ENCODE results near the gene P4HTM. TPM values are rescaled to one million over a fixed set of nuclear protein-coding genes. Genes with fewer than 3 reads are reported as not detected.
"Not testable (repeated sequence)": the region's sequence is repeated elsewhere in the genome, so short reads cannot be mapped to it uniquely, and the experiment has no call there.

The P4HTM gene
- total RNA-seq, 1 donor from 2014 or later = 17.2 TPM

DNA sequence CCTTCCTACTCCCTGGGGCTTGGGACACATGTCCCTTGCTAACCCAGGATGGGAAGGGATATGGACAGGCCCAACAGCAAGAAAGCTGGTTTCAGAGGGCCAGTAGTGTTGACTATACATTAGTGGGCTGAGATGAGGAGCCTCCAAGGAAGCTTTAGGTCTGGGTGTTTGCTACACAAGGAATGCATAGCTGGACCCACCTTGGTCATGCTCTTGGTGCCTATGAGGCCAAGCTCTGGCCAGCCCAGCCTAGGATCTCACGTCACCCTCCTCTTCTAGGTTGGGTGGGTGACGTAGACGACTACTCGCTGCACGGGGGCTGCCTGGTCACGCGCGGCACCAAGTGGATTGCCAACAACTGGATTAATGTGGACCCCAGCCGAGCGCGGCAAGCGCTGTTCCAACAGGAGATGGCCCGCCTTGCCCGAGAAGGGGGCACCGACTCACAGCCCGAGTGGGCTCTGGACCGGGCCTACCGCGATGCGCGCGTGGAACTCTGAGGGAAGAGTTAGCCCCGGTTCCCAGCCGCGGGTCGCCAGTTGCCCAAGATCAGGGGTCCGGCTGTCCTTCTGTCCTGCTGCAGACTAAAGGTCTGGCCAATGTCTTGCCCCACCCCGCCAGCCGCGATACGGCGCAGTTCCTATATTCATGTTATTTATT, 16.5 kb downstream of the P4HTM start:
- peak overlapping the region; percentile 89 to 97 (median 95) for H3K4me3 ChIP-seq (ENCODE audit: low read length in 3 of 3)
- H3K36me3 ChIP-seq (ENCODE audit: control insufficient read depth in 3 of 3, insufficient read depth in 3 of 3, low read length in 3 of 3) = peaks cover 0 to 6% (median 0%) of the 10 kb centered on the region in 3 donors
- peak overlapping the region; percentile 92 to 96 (median 93) for H3K9ac ChIP-seq (ENCODE audit: low read depth in 1 of 3, low read length in 3 of 3)
- H3K4me1 ChIP-seq (ENCODE audit: control insufficient read depth in 3 of 3, insufficient read depth in 3 of 3, low read length in 3 of 3) = peaks cover 17 to 30% (median 20%) of the 10 kb centered on the region in 3 donors
- H3K27ac ChIP-seq (ENCODE audit: low read depth, low read length) = peak overlapping the region; percentile 98
- no peaks in the 10 kb centered on the region for H3K9me3 ChIP-seq (ENCODE audit: control insufficient read depth in 3 of 3, low read length in 3 of 3)
- no peaks in the 10 kb centered on the region for H3K27me3 ChIP-seq (ENCODE audit: control insufficient read depth in 3 of 3, insufficient read depth in 3 of 3, low read length in 3 of 3)

- Histone ChIP-seq H3K9ac (ENCODE audit: low read depth in 1 of 3, low read length in 3 of 3) (peak within 1 kb of the TSS; percentile 92 to 96 (median 93)), H3K27ac (ENCODE audit: low read depth, low read length) (peak within 1 kb of the TSS; percentile 98), H3K36me3 (ENCODE audit: control insufficient read depth in 3 of 3, insufficient read depth in 3 of 3, low read length in 3 of 3) (peaks cover 5 to 8% (median 6%) of the 10 kb centered on the region in 3 donors), H3K4me1 (ENCODE audit: control insufficient read depth in 3 of 3, insufficient read depth in 3 of 3, low read length in 3 of 3) (peaks cover 21 to 37% (median 26%) of the 10 kb centered on the region in 3 donors), H3K4me3 (ENCODE audit: low read length in 3 of 3) (peak within 1 kb of the TSS; percentile 89 to 97 (median 95)), H3K9me3 (ENCODE audit: control insufficient read depth in 3 of 3, low read length in 3 of 3) (no peaks in the 10 kb centered on the region), H3K27me3 (ENCODE audit: control insufficient read depth in 3 of 3, insufficient read depth in 3 of 3, low read length in 3 of 3) (no peaks in the 10 kb centered on the region)
Observed at GRCh38 chr3:49007068-49007770, 17.2 kb downstream of the P4HTM start, which contains the start of gene WDR6. Gene WDR6 (plus strand): TSS chr3:49007391. CDS start chr3:49007432, 41 bp downstream.

GRCh38 chr3:49007771-49008528, 17.9 kb downstream of the P4HTM start:
- H3K27ac ChIP-seq (ENCODE audit: low read depth, low read length) = peak overlapping the region; percentile 98
- no peaks in the 10 kb centered on the region for H3K9me3 ChIP-seq (ENCODE audit: control insufficient read depth in 3 of 3, low read length in 3 of 3)
- peak overlapping the region; percentile 89 to 97 (median 95) for H3K4me3 ChIP-seq (ENCODE audit: low read length in 3 of 3)
- peaks cover 28 to 44% (median 34%) of the 10 kb centered on the region in 3 donors for H3K4me1 ChIP-seq (ENCODE audit: control insufficient read depth in 3 of 3, insufficient read depth in 3 of 3, low read length in 3 of 3)
- H3K27me3 ChIP-seq (ENCODE audit: control insufficient read depth in 3 of 3, insufficient read depth in 3 of 3, low read length in 3 of 3) = no peaks in the 10 kb centered on the region
- H3K36me3 ChIP-seq (ENCODE audit: control insufficient read depth in 3 of 3, insufficient read depth in 3 of 3, low read length in 3 of 3) = peaks cover 9 to 12% (median 10%) of the 10 kb centered on the region in 3 donors
- H3K9ac ChIP-seq (ENCODE audit: low read depth in 1 of 3, low read length in 3 of 3) = peak overlapping the region; percentile 87 to 96 (median 92)

- not testable (repeated sequence) for H3K27me3 ChIP-seq (ENCODE audit: control insufficient read depth in 3 of 3, insufficient read depth in 3 of 3, low read length in 3 of 3); H3K9me3 ChIP-seq (ENCODE audit: control insufficient read depth in 3 of 3, low read length in 3 of 3)
- H3K4me1 ChIP-seq (ENCODE audit: control insufficient read depth in 3 of 3, insufficient read depth in 3 of 3, low read length in 3 of 3) = peaks cover 35 to 51% (median 40%) of the 10 kb centered on the region in 3 donors
- H3K4me3 ChIP-seq (ENCODE audit: low read length in 3 of 3) = peak overlapping the region in 1 of 3 donors; percentile 66
- peaks cover 11 to 14% (median 13%) of the 10 kb centered on the region in 3 donors for H3K36me3 ChIP-seq (ENCODE audit: control insufficient read depth in 3 of 3, insufficient read depth in 3 of 3, low read length in 3 of 3)
- H3K27ac ChIP-seq (ENCODE audit: low read depth, low read length) = peak overlapping the region; percentile 98
- H3K9ac ChIP-seq (ENCODE audit: low read depth in 1 of 3, low read length in 3 of 3) = peak overlapping the region; percentile 66 to 96 (median 92)
Observed at GRCh38 chr3:49008627-49009026, 18.6 kb downstream of the P4HTM start.

- Histone ChIP-seq H3K9me3 (ENCODE audit: control insufficient read depth in 3 of 3, low read length in 3 of 3) (no peaks in the 10 kb centered on the region), H3K27ac (ENCODE audit: low read depth, low read length) (no peak overlapping the region), H3K9ac (ENCODE audit: low read depth in 1 of 3, low read length in 3 of 3) (peak overlapping the region in 1 of 3 donors; percentile 20), H3K4me3 (ENCODE audit: low read length in 3 of 3) (no peak overlapping the region), H3K4me1 (ENCODE audit: control insufficient read depth in 3 of 3, insufficient read depth in 3 of 3, low read length in 3 of 3) (peaks cover 42 to 59% (median 48%) of the 10 kb centered on the region in 3 donors), H3K36me3 (ENCODE audit: control insufficient read depth in 3 of 3, insufficient read depth in 3 of 3, low read length in 3 of 3) (peaks cover 16 to 18% (median 17%) of the 10 kb centered on the region in 3 donors), H3K27me3 (ENCODE audit: control insufficient read depth in 3 of 3, insufficient read depth in 3 of 3, low read length in 3 of 3) (no peaks in the 10 kb centered on the region)
Observed at GRCh38 chr3:49009396-49009795, 19.4 kb downstream of the P4HTM start.

DNA sequence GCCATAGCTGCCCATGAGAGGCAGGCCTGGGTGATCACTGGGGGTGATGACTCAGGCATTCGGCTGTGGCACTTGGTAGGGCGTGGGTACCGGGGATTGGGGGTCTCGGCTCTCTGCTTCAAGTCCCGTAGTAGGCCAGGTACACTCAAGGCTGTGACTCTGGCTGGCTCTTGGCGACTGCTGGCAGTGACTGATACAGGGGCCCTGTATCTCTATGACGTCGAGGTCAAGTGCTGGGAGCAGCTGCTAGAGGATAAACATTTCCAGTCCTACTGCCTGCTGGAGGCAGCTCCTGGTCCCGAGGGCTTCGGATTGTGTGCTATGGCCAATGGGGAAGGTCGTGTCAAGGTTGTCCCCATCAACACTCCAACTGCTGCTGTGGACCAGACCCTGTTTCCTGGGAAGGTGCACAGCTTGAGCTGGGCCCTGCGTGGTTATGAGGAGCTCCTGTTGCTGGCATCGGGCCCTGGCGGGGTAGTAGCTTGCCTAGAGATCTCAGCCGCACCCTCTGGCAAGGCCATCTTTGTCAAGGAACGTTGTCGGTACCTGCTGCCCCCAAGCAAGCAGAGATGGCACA, 22.5 kb downstream of the P4HTM start:
- Histone ChIP-seq H3K9ac (ENCODE audit: low read depth in 1 of 3, low read length in 3 of 3) (peak overlapping the region in 2 of 3 donors; percentile 51 to 73), H3K9me3 (ENCODE audit: control insufficient read depth in 3 of 3, low read length in 3 of 3) (no peaks in the 10 kb centered on the region), H3K4me1 (ENCODE audit: control insufficient read depth in 3 of 3, insufficient read depth in 3 of 3, low read length in 3 of 3) (peaks cover 38 to 50% (median 45%) of the 10 kb centered on the region in 3 donors), H3K4me3 (ENCODE audit: low read length in 3 of 3) (peak overlapping the region; percentile 1 to 41 (median 15)), H3K27ac (ENCODE audit: low read depth, low read length) (peak overlapping the region; percentile 82), H3K27me3 (ENCODE audit: control insufficient read depth in 3 of 3, insufficient read depth in 3 of 3, low read length in 3 of 3) (no peaks in the 10 kb centered on the region), H3K36me3 (ENCODE audit: control insufficient read depth in 3 of 3, insufficient read depth in 3 of 3, low read length in 3 of 3) (peaks cover 39 to 42% (median 39%) of the 10 kb centered on the region in 3 donors)

DNA sequence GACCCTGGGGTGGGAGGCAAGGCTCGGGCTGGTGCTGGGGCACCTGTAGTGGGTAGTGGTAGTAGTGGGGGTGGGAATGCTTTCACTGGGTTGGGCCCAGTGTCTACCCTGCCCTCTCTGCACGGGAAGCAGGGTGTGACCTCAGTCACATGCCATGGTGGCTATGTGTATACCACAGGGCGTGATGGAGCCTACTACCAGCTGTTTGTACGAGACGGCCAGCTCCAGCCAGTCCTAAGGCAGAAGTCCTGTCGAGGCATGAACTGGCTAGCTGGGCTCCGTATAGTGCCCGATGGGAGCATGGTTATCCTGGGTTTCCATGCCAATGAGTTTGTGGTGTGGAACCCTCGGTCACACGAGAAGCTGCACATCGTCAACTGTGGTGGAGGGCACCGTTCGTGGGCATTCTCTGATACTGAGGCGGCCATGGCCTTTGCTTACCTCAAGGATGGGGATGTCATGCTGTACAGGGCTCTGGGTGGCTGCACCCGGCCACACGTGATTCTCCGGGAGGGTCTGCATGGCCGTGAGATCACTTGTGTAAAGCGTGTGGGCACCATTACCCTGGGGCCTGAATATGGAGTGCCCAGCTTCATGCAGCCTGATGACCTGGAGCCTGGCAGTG, 23.2 kb downstream of the P4HTM start:
- H3K9me3 ChIP-seq (ENCODE audit: control insufficient read depth in 3 of 3, low read length in 3 of 3) = no peaks in the 10 kb centered on the region
- peak overlapping the region; percentile 82 for H3K27ac ChIP-seq (ENCODE audit: low read depth, low read length)
- no peaks in the 10 kb centered on the region for H3K27me3 ChIP-seq (ENCODE audit: control insufficient read depth in 3 of 3, insufficient read depth in 3 of 3, low read length in 3 of 3)
- peaks cover 39 to 51% (median 45%) of the 10 kb centered on the region in 3 donors for H3K4me1 ChIP-seq (ENCODE audit: control insufficient read depth in 3 of 3, insufficient read depth in 3 of 3, low read length in 3 of 3)
- peaks cover 38 to 42% (median 39%) of the 10 kb centered on the region in 3 donors for H3K36me3 ChIP-seq (ENCODE audit: control insufficient read depth in 3 of 3, insufficient read depth in 3 of 3, low read length in 3 of 3)
- H3K4me3 ChIP-seq (ENCODE audit: low read length in 3 of 3) = peak overlapping the region in 2 of 3 donors; percentile 34 to 41
- peak overlapping the region in 2 of 3 donors; percentile 57 to 73 for H3K9ac ChIP-seq (ENCODE audit: low read depth in 1 of 3, low read length in 3 of 3)

GRCh38 chr3:49013738-49014660, 24.0 kb downstream of the P4HTM start:
- H3K27ac ChIP-seq (ENCODE audit: low read depth, low read length) = peak overlapping the region; percentile 82
- peaks cover 36 to 48% (median 47%) of the 10 kb centered on the region in 3 donors for H3K4me1 ChIP-seq (ENCODE audit: control insufficient read depth in 3 of 3, insufficient read depth in 3 of 3, low read length in 3 of 3)
- H3K4me3 ChIP-seq (ENCODE audit: low read length in 3 of 3) = no peak overlapping the region
- H3K9ac ChIP-seq (ENCODE audit: low read depth in 1 of 3, low read length in 3 of 3) = peak overlapping the region in 2 of 3 donors; percentile 57 to 73
- peaks cover 38 to 42% (median 39%) of the 10 kb centered on the region in 3 donors for H3K36me3 ChIP-seq (ENCODE audit: control insufficient read depth in 3 of 3, insufficient read depth in 3 of 3, low read length in 3 of 3)
- H3K27me3 ChIP-seq (ENCODE audit: control insufficient read depth in 3 of 3, insufficient read depth in 3 of 3, low read length in 3 of 3) = no peaks in the 10 kb centered on the region
- H3K9me3 ChIP-seq (ENCODE audit: control insufficient read depth in 3 of 3, low read length in 3 of 3) = no peaks in the 10 kb centered on the region
